NCI-H2107 treated with DMSO at 0.1 percent for 48 hours (cell line): ENCODE data around the gene PCBD1.

Source experiments
- DNase-seq: peaks from one replicate; lab custom pipeline; 2025; ENCODE audit not compliant: unreplicated experiment; lab: John Stamatoyannopoulos, UW

PCBD1 gene

GRCh38 chr10:70903262-70903921 lies 15.0 kb upstream of the PCBD1 start:
- DNase-seq: peak; percentile 43

GRCh38 chr10:70902661-70903261 lies 14.4 kb upstream of the PCBD1 start:
- DNase-seq: no peak

DNA sequence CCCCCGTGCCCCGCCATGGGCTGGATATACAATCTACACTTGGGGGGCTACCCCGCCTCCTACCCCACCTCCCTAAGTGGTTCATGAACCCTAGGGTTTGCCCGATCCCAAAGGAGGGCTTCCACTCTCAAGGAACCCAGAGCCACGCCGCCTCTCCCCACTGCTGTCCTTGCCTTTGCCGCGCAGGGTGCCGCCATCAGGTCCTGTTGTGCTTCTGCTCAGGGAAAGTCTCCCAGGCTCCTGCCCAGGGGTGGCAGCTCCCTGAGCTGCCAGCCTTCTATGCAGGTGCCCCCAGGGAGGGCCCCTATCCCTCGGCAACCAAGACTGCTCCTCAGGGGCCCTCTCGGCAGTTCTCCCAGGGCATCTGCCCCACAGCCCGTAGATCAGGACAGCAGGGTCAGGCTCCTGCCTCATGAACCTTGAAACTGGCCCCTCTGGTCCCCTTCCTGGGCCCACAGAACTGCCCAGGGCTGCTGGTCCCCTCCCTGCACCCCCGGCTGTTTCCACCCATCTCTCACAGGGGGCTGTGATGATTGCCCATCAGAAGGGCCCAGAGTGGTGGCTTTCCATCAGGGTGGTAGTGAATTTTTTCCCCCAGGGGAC lies 13.0 kb upstream of the PCBD1 start:
- DNase-seq: no peak

DNA sequence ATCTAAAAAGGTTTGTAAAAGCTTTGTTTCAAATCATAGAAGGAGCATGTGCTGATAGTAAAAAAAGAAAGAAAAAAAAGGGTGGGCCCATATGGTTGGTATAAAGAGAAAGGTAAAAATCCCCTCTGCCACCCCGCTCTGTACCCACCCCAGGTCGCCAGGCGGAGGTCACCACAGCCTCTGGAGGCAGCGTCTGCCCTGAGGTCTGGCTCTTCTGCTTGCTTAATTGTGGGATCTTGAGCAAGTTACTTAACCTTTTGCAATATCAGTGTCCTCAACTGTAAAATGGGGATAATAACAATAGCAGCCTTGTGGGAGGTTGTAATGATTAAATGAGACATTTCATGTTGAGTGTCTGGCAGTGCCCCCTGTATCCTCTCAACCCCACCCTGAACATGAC lies 10.7 kb upstream of the PCBD1 start:
- no peak for DNase-seq

DNA sequence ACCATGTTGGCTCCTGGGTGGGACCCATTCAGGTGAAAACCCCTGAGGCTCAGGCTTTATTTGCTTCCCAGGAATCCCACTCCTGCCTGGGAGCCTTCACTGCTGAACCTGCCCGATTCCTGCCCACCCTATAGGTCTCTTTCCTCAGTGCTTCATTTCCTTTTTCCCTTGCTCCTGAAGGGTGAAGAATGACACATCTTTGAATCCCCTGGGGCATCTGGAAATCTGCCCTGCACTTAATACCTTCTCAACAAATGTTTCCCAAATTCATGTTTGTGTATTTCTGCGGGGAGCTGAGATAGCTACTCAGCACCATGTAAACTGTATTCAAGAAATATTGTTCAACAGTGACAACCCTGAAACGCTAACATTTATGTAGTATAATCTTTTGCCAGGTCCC lies 10.3 kb upstream of the PCBD1 start:
- DNase-seq: no peak

DNA sequence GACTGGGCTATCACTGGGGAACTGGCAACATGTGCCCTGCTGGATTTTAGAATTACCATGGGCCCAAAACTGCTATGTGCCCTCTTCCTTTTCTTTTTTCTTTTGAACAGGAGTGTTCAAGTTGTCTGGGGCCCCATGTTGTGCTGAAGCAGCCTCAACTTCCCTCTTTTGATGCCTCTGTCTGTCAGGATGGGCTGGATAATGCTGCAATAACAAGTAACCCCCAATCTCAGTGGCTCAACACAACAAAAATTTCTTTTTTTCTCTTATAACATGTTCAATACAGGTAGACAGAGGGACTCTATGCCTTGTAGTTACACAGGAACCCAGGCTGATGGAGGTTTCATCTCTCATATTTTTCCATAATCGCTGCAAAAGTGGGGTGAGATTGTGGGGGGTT lies 8.2 kb upstream of the PCBD1 start:
- no peak for DNase-seq

DNA sequence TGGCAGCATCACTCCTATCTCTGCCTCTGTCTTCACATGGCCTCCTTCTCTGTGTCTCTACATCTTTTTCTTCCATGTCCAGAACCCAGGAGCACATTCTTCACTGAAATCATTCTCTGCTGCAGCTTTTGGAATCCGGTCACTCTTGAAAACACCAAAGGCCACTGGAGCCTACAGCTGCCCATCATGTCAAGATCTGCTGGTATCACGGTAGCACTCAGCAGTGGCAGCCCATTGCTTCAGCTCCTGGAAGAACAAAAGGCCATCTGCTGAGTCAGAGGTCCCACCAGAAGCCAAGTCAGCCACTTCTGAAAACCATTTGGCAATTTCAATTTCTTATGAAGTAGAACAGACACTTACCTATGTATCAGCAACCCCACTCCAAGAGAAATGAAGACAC lies 6.1 kb upstream of the PCBD1 start:
- no peak for DNase-seq

DNA sequence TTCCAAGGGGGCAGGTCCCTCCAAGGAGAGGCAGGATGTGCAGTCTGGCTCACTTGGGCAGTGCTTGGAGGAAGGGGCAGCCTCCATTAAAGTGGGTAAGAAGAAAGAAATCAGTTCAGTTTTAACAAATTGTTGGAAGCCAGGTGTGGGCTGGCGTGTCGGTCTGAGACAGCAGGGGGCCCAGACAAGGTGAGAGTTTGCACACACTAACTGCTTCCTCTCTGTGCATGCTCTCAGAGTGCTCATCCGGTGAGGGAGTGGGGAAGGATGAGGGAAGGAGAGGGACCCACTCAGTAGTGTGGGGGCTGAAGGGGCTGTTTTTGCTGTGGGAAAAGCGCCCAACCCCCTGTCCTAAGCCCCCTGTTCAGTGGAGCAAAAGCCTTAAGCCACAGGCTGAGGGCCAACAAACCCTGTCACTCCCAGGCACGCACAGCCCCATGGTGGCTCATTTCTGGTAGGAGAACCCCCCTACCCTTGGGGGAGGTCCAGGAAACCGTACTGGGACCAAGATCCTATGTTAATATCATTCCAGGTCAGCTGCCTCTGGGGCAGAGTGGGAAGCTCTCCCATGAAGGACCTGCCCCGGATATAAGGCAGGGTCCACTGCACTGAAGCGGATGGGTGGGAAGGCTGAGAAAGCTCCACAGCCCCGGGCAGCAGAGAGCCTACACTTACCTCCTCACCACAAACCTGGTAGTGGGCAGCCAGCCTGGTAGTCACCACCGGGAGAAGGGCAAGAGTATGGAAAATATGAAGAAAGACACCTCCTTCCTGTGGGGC lies 5.1 kb upstream of the PCBD1 start:
- DNase-seq: no peak

DNA sequence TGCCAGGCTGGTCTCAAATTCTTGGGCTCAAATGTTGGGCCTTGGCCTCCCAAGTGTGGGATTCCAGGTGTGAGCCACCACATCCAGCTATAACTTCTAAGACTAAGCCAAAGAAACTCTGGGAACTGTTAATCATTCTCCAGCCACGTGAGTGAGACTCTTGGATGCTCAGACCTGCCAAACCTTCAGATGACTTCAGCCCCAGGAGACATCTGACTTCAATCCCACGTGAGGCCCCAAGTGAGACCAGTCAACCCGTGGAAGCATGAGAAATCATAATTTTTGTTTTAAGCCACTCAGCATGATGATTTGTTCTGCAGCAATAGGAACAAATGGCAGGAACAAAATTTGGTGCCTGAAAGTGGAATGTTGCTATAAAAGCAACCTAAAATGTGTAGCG lies 4.3 kb upstream of the PCBD1 start:
- no peak for DNase-seq

DNA sequence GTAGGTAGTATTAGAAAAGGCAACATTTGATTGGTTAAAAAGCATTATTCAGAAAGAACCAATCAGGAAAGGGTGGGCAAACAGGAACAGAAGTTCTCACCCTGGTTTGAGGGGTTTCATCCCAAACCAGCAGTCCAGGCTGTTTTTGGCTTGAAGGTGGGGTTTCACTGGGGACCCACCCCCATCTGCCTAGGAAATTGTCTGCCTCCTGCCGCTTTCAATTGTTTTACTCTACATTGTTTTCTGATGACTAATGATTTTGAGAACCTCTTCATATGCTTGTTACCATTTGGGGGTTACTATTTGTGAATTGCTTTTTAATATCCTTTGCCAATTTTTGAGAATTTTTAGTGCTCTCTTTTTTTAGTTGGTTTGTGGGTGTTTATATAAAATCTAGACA lies 3.3 kb upstream of the PCBD1 start:
- no peak for DNase-seq

DNA sequence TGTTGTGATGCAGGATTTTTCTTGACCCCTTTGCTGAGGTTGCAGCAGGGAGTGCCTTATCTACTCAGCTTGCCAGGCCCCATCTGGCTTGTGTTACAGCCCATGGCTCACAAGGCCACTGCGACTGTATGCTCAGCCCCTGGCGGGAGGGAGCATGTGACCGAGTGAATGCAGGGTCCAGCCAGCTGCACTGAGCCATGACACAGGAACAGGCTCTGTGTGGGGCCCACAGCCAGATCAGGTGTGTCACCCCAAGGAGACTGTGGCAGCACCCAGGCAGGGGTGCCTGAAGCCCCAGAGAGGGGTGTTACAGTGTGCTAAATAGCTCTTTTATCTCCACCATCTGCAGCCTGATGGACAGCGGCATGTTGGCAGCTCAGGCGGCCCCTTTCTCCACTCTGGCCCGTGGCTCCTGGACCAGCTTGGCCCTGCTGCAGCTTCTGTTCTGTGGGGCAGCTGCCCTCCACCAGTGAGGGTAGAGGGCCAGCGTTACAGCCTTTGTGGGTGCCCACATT lies 2.6 kb upstream of the PCBD1 start:
- no peak for DNase-seq

- DNase-seq: no peak
Measured at GRCh38 chr10:70889291-70889690, 926 bp upstream of the PCBD1 start.

- DNase-seq: no peak
Measured at GRCh38 chr10:70886921-70887665, 1.3 kb downstream of the PCBD1 start.

- DNase-seq: no peak
Measured at GRCh38 chr10:70885931-70886903, 2.1 kb downstream of the PCBD1 start.

DNA sequence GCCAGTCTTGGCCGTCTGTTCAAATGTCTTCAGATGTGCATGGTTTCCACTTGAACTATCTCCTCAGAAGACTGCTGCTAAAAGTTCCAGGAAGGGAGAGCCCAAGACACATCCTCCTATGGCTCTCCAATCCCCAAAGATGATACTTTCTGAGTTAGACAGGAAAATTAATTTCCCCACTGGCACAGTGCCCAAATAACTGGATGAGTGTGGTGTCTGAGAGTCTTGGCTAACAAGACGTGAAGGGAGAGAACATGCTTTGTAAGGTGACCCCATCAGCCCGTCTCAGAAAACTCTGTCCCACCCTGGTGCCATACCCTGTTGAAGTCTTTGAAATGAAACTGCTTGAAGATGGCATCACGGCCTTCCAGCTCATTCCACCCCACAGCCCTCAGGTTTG lies 2.9 kb downstream of the PCBD1 start:
- DNase-seq: no peak

GRCh38 chr10:70884741-70885140 lies 3.6 kb downstream of the PCBD1 start:
- DNase-seq: no peak

DNA sequence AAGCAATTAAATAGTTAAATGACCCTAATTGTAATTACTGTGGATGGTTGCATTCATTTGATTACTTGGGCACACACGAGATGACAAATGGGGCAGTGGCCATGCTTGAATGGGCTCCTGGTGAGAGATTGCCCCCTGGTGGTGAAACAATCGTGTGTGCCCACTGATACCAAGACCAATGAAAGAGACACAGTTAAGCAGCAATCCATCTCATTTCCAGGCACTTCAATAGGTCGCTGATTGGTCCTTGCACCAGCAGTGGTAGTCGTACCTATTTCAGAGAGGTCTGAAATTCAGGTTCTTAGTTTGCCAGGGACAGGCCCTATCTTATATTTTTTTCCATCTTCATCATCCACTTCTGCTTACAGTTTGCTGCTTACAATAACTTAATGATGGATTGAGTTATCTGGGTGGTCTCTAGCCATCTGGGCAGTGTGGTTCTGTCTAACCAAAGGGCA lies 8.3 kb downstream of the PCBD1 start:
- peak; percentile 35 for DNase-seq

DNA sequence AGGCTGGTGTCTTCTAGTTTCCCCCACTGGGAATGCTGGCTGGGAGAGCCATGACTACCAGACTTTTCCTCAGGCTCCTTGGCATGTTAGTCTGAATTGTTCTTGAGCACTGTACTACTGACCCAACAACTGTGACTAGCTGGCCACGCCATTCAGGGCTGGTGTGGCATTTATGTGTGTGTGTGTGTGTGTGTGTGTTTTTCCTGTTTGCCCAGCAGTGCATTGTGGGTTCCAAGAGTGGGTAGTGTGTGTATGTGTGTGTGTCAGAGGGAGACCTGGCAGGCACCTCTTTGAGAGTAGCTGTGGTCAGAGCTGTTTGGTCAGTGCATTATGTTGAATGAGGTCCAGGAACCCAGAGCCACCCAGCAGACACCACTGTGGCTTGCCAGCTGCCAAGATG lies 9.2 kb downstream of the PCBD1 start:
- DNase-seq: no peak

GRCh38 chr10:70874061-70874460 lies 14.3 kb downstream of the PCBD1 start:
- DNase-seq: no peak

DNA sequence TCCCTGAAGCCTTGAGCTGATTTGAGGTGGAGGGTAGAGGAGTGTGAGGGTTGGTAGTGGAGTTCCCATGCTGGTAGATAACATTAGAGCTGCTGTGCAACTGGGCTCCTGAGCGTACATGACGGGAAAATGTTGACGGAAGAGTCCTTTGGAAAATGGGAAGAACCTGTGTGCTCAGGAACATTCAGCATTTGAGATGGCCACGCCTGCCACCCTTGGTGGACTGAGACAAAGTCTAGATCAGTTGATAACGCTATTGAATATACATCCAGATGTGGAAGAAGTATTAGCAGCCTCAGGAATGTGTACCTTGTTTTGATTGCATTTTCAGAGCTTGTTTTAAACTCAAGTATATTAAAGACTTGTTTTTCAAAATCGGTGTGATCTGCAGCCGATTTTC lies 16.1 kb downstream of the PCBD1 start:
- DNase-seq: no peak
